ENCODE data around the gene FBLN1. TPM values are rescaled to one million over a fixed set of nuclear protein-coding genes. Genes with fewer than 3 reads are reported as not detected.

FBLN1 gene
- total RNA-seq, 1 donor from 2014 or later = 271 TPM

GRCh38 chr22:45473626-45474237 lies 29.0 kb upstream of the FBLN1 start:
- H3K4me3 Mint-ChIP-seq = peak overlapping the region; percentile 68
- no peaks in the 10 kb centered on the region for H3K27me3 Mint-ChIP-seq
- peak overlapping the region; percentile 58 for H3K27ac Mint-ChIP-seq
- no peaks in the 10 kb centered on the region for H3K9me3 Mint-ChIP-seq
- TF ChIP-seq CTCF (conservative IDR thresholded peaks at IDR 0.05) = no peak
- H3K4me1 Mint-ChIP-seq (ENCODE audit: unreplicated experiment) = peaks cover 50% of the 10 kb centered on the region
- H3K36me3 Mint-ChIP-seq = no peaks in the 10 kb centered on the region
- no peak for DNase-seq (ENCODE audit: extremely low spot score, unreplicated experiment)

- peak overlapping the region; percentile 54 for H3K27ac Mint-ChIP-seq
- no peak for DNase-seq (ENCODE audit: extremely low spot score, unreplicated experiment)
- no peaks in the 10 kb centered on the region for H3K9me3 Mint-ChIP-seq
- H3K36me3 Mint-ChIP-seq = no peaks in the 10 kb centered on the region
- no peaks in the 10 kb centered on the region for H3K27me3 Mint-ChIP-seq
- H3K4me1 Mint-ChIP-seq (ENCODE audit: unreplicated experiment) = peaks cover 37% of the 10 kb centered on the region
- peak overlapping the region; percentile 7 for H3K4me3 Mint-ChIP-seq
- no peak for TF ChIP-seq CTCF (conservative IDR thresholded peaks at IDR 0.05)
Measured at GRCh38 chr22:45475063-45475747, 27.5 kb upstream of the FBLN1 start.

GRCh38 chr22:45475851-45476514 lies 26.7 kb upstream of the FBLN1 start:
- no peaks in the 10 kb centered on the region for H3K36me3 Mint-ChIP-seq
- peak overlapping the region; percentile 7 for H3K4me3 Mint-ChIP-seq
- peak overlapping the region; percentile 54 for H3K27ac Mint-ChIP-seq
- no peak for TF ChIP-seq CTCF (conservative IDR thresholded peaks at IDR 0.05)
- H3K4me1 Mint-ChIP-seq (ENCODE audit: unreplicated experiment) = peaks cover 38% of the 10 kb centered on the region
- DNase-seq (ENCODE audit: extremely low spot score, unreplicated experiment) = no peak
- no peaks in the 10 kb centered on the region for H3K27me3 Mint-ChIP-seq
- no peaks in the 10 kb centered on the region for H3K9me3 Mint-ChIP-seq

- Mint-ChIP-seq H3K27me3 (no peaks in the 10 kb centered on the region), H3K4me1 (ENCODE audit: unreplicated experiment) (peaks cover 34% of the 10 kb centered on the region)
Measured at GRCh38 chr22:45476814-45477213, 25.9 kb upstream of the FBLN1 start.

More at GRCh38 chr22:45476814-45477213, 25.9 kb upstream of the FBLN1 start:
- Mint-ChIP-seq H3K9me3 (no peaks in the 10 kb centered on the region), H3K4me3 (no peak overlapping the region), H3K36me3 (no peaks in the 10 kb centered on the region), H3K27ac (no peak overlapping the region)
- no peak for TF ChIP-seq CTCF (conservative IDR thresholded peaks at IDR 0.05)
- no peak for DNase-seq (ENCODE audit: extremely low spot score, unreplicated experiment)

All from type B pancreatic cell (in vitro differentiated cells).